Psoas muscle (tissue), 8 donors: Measurements from ENCODE around the gene TARBP1. TPM values are rescaled to one million over a fixed set of nuclear protein-coding genes. Genes with fewer than 3 reads are reported as not detected.

ENCODE experiments used
- ATAC-seq, 4 donors: fragments of 200-7000 bp; cut with Tn5 transposase; one replicate each; pipeline ENCODE4 v1.9.1; 2020; ENCODE audit warnings: moderate library complexity in 3 of 4, mild to moderate bottlenecking in 2 of 4
- DNase-seq, 2 donors: peaks; one replicate each; pipeline ENCODE4 v3.0.0-alpha.2; 2020
- H3K27ac ChIP-seq: fragments of 200-600 bp; one replicate; pipeline ENCODE4 v1.8.0; 2022
- H3K27me3 ChIP-seq, 3 donors: fragments of 200-600 bp in 1 of 3; one replicate each; pipeline versions ENCODE4 v1.6.1 to v1.8.0; 2013 to 2022; ENCODE audit warnings: low read length in 2 of 3, mild to moderate bottlenecking in 2 of 3, moderate library complexity in 1 of 3; ENCODE audit not compliant: insufficient read depth in 3 of 3
- H3K36me3 ChIP-seq, 2 donors: fragments of 200-600 bp in 1 of 2; one replicate each; pipeline versions ENCODE4 v1.6.1 to v1.8.0; 2013 to 2022; ENCODE audit warnings: low read depth in 1 of 2, mild to moderate bottlenecking in 1 of 2, moderate library complexity in 1 of 2; ENCODE audit not compliant: insufficient read depth in 1 of 2
- H3K4me1 ChIP-seq: fragments of 200-600 bp; one replicate; pipeline ENCODE4 v1.8.0; 2022
- H3K4me3 ChIP-seq: fragments of 200-600 bp; one replicate; pipeline ENCODE4 v1.8.0; 2022; ENCODE audit warnings: mild to moderate bottlenecking
- H3K9me3 ChIP-seq: fragments of 200-600 bp; one replicate; pipeline ENCODE4 v1.8.0; 2022
- WGBS, 3 donors: extraction: QIAGEN DNeasy Blood & Tissue Kit; methylation state at CpG; one replicate each; pipeline versions ENCODE4 v1.1.6 to v1.1.7; 2013; 5-methylcytosine and 5-hydroxymethylcytosine counted together
- intact Hi-C, 2 donors: fragments of 100-400 bp; cut with DNase I; formaldehyde crosslinking; loops; one replicate each; pipeline versions ENCODE4 v1.11.0 to v1.14.2; 2022
- polyA plus RNA-seq, 3 donors: library from polyadenylated mRNA; stranded (reverse); fragments of 200-250 nt; gene quantifications; one replicate each; pipeline ENCODE4 v1.2.3, GENCODE V29; 2013
- total RNA-seq, 4 donors: library from RNA; stranded (reverse); fragmentation: NEBNext Ultra II Directional in 2 of 4; extraction: Animal tissue kit (Norgen Biotek cat#: 25700) in 2 of 4; gene quantifications; one replicate each; pipeline versions ENCODE4 v1.2.1 to v1.2.4, GENCODE V29; 2021 to 2023
- TF ChIP-seq, protein P1 (sequence below): fragments of 200-600 bp; IDR thresholded peaks from one replicate; pipeline ENCODE4 v1.8.0; 2022; ENCODE audit warnings: antibody characterized with exemption
- donor health status: healthy with polysubstance abuse.
- donor health status: DM: no; HTN: no; CAD: no; lungs with moderate emphysema.
- donor health status: Bipolar disorder and iron deficiency.
- donor health status: healthy.
- donor health status: DM: yes; HTN: yes; CAD: no.
- donor health status: DM: no; HTN: no; CAD: no.
- donor health status: DM: no; HTN: no; CAD: no.
- donor health status: DM: yes; HTN: yes; CAD: no.

TARBP1 gene
- total and polyA plus RNA-seq, 7 donors = 5.8 to 10.5 (median 8.5) TPM

DNA sequence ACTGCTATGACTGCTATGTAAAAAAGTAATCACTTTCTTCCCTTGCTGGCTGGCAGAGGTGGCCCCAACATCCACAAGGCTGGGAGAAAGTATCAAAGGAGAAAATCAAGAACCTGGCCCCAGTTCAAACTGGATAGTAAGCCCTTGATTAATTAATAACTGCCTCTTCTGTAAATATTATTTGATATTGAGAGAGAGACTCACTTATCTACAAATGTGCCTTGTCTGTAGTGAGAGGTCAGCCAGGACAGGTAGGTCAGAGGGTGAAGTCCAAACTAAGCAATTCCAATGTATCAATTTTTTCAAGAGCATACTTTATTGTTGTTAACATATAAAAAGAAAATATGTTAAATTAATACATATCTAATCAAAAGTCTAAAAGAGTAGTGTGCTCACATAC is 23.8 kb upstream of the TARBP1 start:
- ATAC-seq = no peak
- H3K9me3 ChIP-seq = no peaks in the 10 kb centered on the region
- DNase-seq = no peak
- no peaks in the 10 kb centered on the region for H3K36me3 ChIP-seq
- H3K27ac ChIP-seq = peak overlapping the region; percentile 95
- H3K4me3 ChIP-seq = no peak overlapping the region
- no peaks in the 10 kb centered on the region for H3K27me3 ChIP-seq
- peaks cover 35% of the 10 kb centered on the region for H3K4me1 ChIP-seq
- intact Hi-C loops = no loop called here
- TF ChIP-seq, protein P1, sequence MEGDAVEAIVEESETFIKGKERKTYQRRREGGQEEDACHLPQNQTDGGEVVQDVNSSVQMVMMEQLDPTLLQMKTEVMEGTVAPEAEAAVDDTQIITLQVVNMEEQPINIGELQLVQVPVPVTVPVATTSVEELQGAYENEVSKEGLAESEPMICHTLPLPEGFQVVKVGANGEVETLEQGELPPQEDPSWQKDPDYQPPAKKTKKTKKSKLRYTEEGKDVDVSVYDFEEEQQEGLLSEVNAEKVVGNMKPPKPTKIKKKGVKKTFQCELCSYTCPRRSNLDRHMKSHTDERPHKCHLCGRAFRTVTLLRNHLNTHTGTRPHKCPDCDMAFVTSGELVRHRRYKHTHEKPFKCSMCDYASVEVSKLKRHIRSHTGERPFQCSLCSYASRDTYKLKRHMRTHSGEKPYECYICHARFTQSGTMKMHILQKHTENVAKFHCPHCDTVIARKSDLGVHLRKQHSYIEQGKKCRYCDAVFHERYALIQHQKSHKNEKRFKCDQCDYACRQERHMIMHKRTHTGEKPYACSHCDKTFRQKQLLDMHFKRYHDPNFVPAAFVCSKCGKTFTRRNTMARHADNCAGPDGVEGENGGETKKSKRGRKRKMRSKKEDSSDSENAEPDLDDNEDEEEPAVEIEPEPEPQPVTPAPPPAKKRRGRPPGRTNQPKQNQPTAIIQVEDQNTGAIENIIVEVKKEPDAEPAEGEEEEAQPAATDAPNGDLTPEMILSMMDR = no peak

DNA sequence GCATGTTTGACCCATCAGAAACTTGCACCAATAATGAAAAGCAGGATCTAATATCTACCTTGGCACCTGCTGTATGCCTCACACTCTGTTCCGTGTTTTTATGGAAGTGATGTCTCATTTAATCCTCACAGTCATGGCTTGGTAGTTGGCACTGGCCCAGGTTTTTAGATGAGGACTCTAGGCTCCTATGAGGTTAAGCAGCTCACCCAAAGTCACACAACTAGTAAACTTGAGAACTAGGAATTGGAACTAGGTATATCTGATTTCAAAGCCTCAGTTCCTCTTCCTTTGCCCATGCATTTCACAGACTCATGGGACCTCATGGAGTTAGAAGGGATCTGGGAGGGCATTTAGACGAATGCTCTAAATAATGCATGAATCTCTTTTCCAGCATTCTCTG is 21.3 kb upstream of the TARBP1 start:
- peak; percentile 47 to 79 (median 64) for ATAC-seq
- intact Hi-C loops = no loop called here
- no peak for DNase-seq
- Histone ChIP-seq H3K27ac (peak overlapping the region; percentile 95), H3K4me1 (peaks cover 44% of the 10 kb centered on the region), H3K9me3 (no peaks in the 10 kb centered on the region), H3K27me3 (no peaks in the 10 kb centered on the region), H3K4me3 (peak overlapping the region; percentile 47), H3K36me3 (no peaks in the 10 kb centered on the region)
- WGBS, 3 donors = 10 to 28% (median 10%) methylated on average over 2 of the region's 2 CpGs
- TF ChIP-seq, protein P1 = no peak

DNA sequence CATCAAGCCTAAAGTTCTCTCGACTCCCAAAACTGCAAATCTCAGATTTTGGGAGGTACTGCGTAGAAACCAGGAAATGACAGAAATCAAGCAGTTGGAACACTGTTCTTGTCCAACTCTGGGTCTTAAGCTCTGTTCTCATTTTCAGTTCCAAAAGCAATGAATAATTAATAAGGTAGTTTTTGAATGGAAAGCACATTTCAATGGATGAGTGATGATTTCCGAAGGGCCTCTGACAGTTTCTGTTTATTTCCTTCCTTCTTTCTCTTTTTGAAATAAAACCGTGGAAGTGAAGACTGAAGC is 20.9 kb upstream of the TARBP1 start:
- 17 to 29% (median 24%) methylated on average over 4 of the region's 4 CpGs for WGBS, 3 donors

DNA sequence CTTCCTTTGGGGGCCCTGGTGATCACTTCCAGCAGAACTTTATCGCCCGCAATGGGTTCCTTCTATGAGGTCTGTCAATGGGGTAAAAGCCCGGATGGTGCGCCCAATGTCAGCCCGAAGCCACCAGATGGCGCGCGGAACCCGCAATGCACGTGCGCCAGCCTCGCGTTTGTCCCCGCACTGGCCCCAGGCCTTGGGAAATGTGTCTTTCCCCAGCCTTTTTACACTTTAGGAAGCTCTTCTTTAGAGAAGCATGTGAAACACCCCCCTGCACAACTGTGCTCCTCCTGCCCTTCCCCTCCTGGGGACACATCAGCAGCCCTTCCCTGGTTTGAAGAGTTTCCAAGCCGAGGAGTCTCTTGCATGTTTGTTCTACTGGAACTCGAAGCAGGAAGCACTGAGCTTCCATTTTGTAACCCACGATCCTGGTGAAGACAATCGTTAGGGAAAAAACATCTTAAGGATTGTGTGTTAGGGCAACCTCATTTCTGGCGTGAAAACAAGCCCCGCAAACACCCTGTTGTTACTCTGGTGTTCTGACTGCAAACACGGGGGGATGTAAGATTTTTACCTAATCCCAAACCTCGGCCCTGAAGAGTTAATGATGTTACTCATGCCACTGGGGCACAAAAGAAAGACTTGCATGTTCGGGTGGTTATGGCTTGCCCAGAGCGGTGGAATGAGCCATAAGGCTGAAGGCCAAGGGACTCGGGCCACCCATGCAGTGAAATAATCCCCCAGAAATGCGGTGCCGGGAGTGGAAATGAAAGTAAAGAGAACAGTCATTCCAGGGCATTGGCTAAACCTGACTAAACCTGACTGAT is 20.4 kb upstream of the TARBP1 start:
- Histone ChIP-seq H3K27me3 (no peaks in the 10 kb centered on the region), H3K4me3 (peak overlapping the region; percentile 47), H3K36me3 (no peaks in the 10 kb centered on the region), H3K9me3 (no peaks in the 10 kb centered on the region), H3K4me1 (peaks cover 53% of the 10 kb centered on the region), H3K27ac (peak overlapping the region; percentile 95)
- 5 to 9% (median 6%) methylated on average over 27 of the region's 27 CpGs for WGBS, 3 donors
- ATAC-seq (peak; percentile 79 to 90 (median 86)), DNase-seq (peak; percentile 92 to 95)
- intact Hi-C loops = loop anchor here (1.0 to 10.0 kb wide), 11 partner anchors 34 to 584 kb away; partner anchors contain the start of gene IRF2BP2 (in 1 of the 2)
- TF ChIP-seq, protein P1 = peak; percentile 93

More for the DNA sequence above, 20.9 kb upstream of the TARBP1 start:
- H3K9me3 ChIP-seq = no peaks in the 10 kb centered on the region
- peak overlapping the region; percentile 47 for H3K4me3 ChIP-seq
- H3K36me3 ChIP-seq = no peaks in the 10 kb centered on the region
- no peak for ATAC-seq
- H3K4me1 ChIP-seq = peaks cover 47% of the 10 kb centered on the region
- intact Hi-C loops = loop anchor here (1.0 to 10.0 kb wide), 11 partner anchors 33 to 583 kb away; partner anchors contain the start of gene IRF2BP2 (in 1 of the 2)
- no peak for DNase-seq
- peak overlapping the region; percentile 95 for H3K27ac ChIP-seq
- TF ChIP-seq, protein P1 = no peak
- H3K27me3 ChIP-seq = no peaks in the 10 kb centered on the region
